NCI-H1436 treated with DMSO at 0.1 percent for 48 hours (cell line): ENCODE measurements around the gene WIPF2.

Experiments
- DNase-seq: peaks from one replicate; lab custom pipeline; 2025; lab: John Stamatoyannopoulos, UW

WIPF2 gene

DNA sequence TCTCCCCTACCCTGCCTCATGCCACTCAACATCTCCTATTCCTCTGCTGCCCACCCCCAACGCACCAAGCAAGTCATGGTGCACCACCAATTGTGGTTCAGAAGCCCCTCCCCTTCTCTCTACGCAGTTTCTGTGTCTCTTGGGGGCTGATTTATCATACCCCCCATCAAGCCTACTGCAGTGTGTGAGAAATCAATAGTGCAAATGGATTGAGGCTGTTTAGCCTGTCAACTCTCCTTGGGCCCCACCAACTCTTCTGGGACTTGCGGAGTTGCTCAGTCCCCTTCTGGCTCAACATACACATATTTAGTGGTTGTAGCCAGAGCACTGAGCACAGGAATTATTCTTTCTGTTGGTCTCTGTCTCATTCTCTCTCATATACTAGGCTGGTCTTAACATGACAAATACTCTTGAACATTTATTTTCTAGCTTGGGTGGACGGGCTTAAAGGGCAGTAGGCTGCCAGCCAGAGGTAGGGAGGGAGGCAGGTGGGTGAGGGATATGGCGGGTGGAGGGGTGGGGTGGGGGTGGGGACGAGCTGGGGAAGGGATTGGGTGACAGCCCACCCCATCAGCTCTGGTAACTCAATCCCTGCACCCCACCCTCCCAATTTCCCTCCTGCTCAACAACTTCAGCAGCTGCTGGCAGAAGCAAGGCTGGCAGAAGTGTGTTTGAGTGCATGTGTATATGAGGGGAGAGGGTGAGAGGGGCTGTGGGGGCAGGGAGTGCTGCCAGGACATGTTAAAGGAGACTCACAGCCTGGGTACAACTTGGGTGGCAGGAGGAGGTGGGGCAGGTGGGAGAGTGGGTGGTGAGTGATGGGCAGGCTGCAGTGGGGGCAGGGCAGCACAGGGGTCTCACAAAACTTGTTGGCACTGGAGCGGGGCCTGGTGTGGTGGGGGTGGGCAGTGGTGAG, 94.8 kb downstream of the WIPF2 start:
- DNase-seq, result peak; percentile 64

DNA sequence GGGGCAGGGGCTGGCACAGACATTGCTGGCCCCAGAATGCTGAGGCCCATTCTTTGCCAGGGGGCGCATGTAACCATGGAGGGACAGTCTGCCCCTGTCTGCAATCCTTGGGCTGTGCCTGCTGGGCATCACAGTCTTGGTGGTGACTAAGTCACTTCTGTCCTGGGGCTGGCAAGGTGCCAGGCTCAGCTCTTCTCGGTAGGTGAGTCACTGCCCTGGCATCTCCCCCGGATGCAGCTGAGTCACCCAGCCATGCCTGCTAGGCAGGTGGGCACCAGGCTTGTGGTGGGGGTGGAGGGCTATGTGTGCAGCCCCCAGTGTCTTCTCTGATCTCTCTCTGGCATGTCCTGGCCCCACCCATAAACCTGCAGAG, 95.5 kb downstream of the WIPF2 start:
- DNase-seq, result peak; percentile 82

DNA sequence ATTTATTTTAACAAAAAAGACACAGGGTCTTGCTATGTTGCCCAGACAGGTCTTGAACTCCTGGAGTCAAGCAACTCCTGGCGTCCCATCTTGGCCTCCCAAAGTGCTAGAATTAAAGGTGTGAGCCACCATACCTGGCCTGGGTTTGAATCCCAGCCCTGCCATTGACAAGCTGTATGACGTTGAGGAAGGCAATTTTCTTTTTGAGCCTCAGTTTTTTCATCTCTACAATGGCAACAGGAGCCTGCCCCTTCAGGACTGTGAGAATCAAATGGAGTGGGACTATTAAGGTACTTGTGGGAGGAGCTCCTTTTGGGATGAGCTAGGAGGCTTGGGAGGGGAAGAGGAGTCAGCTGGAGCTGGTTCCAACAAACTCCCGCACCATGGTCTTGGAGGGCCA, 96.1 kb downstream of the WIPF2 start:
- no peak for DNase-seq

DNA sequence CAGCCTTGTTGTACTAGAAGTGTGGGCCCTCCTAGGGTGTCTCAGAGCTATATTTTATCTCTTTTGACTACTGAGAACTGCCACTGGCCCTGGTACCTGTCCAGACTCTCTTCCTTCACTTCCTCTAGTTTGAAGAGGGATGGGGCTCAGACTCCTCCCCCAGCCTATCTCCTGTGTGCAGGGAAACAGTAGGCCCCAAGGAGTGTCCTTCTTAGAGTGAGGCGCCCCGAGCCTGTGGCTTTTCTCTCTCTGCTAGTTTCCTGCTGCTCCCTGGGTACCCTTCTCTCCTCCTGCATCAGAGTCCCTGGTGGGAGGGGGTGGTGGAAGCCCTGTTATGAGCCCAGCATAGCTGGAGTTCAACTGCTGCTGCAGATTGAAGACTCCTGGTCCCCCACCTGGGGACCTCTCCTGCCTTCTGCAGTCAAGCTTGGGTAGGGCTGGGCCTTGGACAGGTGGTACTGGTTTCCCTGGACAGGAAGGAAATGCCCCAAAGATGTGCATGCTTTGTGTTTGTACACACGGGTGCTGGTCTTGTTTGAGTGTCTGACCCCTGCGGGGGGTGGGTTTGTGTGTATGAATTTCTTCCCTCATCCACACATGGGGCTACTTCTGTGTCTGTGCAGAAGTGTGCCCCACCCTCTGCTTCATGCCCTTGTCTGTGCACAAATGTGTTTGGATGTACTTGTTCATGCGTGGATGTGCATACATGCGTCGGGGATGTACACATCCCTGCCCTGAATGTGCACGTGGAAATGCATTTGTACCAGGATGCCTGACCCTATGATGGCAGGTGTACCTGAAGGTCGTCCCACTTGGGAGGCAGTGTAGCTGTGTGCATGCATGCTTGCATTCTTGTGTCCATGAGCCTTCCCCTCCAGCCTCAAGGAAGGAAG, 96.8 kb downstream of the WIPF2 start:
- DNase-seq, result no peak

DNA sequence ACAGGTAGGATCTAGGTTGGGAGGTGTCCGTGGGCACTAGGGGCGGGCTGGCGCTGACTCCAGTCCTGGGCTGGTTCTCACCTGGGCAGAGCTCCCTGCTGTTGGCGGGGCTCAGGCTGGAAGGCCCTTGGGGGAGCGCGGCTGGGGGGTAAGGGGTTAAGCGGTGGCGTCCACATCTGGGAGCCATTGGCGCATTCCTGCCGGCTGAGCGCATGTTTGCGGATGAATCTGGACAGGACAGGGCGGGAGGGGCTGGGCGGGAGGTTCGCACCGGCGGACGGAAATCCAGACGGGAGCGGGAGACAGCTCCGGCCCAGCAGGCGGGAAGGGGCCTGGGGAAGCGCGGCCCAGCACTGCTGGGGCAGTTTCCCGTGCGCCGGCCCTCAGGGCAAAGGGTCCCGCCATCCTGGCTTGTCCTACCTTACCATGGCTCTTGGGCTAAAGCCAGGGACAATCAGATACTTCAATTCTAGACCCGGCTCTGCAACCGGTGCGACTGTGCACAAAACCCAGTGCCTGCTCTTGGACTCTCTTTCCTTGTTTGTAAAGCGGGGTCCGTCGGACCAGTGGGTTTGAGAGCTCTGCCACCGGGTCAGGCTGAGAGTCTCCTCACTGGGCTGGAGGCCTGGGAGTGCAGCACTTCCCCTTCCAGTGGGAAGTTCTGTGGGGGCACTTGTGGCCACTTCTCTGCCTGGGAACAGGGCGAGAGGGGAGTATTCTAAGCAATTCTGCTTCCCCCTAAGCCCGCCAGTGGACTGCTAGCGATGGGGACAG, 97.7 kb downstream of the WIPF2 start:
- no peak for DNase-seq

DNA sequence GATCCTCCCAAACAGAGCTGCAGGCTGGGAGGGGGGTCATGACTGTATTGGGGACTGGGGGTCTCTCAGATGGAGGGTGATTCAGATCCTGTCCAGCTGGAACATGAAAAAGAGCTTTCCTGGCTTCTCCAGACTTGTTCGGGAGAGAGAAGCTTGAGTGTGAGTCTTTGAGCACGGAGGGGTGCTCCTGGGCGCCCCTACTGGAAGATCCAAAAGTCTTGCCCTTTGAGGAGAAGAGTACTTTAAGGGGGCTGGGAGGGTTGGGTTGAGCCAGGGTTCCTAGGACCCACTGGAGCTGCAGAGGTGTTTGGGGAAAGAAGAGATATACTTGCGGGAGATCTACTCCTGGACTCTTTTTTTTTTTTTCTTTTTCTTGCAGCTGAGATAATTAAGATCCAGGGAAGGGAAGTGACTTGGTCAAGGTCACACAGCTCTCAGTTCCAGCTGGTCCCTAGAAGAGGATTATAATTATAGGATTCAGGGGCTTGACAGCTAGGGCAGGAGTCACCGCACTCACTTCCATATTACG, 98.3 kb downstream of the WIPF2 start:
- DNase-seq, result no peak

DNA sequence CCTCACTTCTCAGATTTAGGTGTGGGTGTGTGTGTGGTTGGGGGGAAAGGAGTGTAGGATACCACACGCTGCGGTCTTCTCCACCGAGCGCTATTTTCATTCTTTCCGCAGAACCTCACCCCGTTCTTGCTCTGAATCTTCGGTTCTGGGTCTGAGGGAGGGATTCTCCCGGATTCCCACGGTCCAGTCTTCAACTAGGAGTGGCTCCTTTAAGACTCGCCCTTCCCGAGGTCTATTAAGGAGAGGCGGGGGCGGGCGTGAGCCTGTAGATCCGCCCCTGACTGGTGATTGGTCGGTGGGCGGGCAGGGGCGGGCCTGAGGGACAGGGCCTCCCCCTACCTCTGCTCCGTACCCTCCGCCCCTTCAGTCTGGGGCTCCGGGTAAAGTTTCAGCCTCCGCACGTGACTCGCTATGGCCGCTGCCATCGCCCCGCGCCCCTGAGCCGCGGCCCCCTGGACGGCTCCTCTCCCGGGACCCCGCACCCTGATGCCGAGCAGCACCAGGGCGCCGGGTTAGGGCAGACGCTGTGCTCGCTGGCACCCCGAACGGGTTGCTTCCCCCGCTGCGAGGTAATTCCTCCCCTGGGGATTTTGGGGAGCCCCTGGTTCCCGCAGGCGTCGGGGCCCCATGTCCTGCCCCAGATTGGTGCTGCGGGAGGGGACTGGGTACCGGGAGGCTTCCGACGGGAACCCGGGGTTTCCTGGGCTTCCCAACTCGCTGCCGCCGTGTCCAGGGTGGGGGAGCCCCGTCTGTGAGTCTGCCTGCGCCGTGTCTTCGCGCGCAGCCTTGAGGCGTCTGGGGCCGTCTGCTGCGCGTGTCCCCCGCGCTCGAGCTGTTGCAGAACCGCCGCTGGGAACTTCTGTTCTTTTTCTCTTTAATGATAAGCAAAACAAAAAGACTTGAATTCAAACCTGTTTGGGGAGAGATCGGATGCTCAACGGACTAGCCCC, 99.1 kb downstream of the WIPF2 start:
- DNase-seq, result peak; percentile 85

DNA sequence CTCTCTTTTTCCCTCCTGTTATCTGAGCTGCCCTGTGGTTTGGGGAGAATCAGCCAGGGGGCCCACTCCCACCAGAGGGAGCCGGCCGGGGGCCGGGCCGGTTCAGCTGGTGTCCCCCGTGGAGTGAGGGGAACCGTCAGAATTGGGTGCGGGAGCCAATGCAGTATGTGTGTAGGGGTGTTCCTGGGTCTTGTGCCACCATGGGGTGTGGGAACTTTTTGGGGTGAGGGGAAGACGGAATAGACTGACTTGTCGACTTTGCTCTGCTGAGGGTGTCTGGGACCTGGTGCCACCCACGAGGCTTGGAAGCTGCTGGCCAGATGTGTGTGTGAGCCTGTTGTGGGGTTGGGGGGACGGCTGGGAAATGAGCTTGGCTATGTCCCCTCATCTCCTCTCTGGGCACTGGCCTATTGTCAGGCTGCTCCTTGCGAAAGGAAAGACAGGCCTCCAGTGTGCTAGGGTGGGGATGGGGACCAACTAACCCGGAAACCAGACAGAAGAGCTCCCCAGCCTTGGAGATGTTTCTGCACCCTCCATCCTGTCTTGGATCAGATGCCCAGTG, 99.8 kb downstream of the WIPF2 start:
- no peak for DNase-seq

DNA sequence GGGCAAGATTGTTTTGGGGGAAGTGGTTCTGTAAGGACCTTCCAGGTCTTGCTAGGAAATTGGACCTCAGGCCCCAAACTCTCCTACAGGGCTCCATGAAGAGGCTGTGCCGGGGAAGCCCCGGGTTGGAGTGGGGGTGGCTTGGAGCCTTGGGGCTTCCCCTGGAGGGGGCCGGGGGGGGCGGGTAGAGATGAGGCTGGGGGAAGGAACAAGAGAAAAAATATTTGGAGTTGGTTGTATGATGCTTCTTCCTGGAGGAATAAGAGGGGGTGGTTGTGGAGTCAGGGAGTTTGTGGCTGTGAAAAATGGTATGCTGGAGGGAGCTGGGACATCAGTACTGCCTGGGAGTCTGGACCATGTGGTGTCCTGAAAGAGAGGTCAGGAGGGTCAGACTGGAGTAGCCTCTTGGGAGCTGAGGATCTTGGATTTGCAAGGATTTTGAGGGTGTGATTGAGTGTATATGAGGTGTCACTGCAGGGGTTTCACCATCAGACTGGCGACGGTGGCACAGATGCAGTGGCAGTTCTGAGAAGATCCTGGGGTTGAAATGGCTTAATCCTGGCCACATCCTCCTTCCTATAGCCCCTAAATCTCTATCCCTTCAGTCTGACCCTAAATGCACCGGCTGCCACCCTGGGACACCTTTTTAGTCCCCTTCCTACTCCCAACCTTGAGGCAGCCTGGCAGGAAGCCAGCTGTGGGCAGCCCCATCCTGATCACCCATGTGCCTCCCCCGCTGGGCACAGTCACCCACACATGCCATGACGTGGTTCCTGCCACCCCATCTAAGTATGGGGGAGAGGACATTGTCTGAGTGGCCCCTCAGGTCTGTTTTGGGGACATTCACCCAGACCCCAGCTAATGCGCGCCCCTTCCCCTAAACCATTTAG, 100.8 kb downstream of the WIPF2 start:
- DNase-seq, result no peak

DNA sequence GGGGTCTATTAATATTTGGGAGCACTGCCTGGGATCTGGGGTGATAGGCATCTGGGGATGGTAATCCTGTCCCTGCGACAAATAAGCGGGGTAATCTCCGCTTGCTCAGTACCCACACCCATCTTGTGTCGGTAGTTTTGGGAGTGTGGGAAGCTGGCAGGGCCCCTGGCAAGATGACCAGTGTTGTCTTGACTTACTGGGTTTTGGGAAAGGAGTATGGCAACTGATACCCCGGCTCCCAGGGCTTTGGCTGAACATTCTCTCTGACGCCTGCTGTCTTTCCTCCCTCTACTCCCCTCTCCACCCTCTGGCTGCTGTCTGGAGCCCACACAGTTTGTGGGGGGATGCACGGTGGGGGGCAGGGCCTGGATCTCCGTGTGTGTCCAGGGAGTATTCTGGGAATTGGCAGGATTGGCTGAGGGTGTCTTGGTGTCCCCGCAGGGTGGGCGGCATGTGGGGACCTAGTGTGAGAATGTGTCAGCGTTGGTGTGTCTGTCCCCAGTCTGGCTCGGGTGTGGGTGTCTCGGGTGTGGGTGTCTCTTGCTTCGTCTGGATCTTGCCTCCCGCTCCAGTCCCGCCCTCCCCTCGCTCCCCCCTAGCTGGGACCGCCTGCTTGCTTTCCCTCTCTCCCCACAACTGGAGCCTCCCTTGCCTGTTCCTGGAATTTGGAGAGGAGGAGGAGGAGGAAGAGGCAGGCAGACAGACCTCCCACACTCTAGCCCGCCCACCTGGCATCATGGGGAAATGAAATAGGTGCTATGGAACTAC, 101.8 kb downstream of the WIPF2 start:
- no peak for DNase-seq

DNA sequence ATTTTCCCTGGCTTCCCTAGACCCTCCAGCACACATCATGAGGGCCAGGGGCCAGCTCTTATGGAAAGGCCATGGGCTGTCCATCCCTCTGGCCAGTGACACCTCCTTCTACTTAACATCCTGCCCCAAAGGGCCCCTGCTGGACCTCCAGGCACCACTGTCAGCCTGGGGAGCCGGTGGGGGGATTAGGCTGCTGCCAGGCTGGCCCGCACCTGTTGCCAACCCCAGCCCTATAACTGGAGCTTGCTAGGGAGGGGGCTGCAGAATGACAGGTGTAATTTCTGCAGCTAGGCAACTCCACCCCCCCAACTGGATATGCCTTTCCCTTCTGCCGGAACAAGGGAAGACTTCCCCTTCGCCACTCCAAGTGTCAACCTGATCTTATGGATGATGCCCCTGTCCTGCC, 102.4 kb downstream of the WIPF2 start:
- DNase-seq, result no peak

DNA sequence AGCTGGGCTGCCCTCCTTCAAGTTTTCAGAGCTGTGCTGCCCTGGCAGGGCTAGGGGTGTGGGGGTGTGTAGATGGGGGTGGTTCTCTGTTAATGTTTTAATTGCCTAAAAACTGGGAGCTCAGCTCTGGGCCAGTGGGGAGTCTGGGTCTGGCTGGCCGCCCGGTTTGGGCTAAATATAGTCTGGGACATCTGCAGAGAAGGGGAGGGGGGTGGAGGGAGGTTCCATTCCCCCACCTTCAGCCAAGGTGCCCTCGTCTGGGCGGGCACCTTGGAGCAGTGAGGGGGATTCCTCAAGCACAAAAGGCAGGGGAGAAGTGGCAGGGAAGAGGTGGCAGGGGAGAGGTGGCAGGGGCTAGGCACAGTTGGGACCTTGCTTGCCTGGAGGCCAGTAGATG, 102.9 kb downstream of the WIPF2 start:
- no peak for DNase-seq

DNA sequence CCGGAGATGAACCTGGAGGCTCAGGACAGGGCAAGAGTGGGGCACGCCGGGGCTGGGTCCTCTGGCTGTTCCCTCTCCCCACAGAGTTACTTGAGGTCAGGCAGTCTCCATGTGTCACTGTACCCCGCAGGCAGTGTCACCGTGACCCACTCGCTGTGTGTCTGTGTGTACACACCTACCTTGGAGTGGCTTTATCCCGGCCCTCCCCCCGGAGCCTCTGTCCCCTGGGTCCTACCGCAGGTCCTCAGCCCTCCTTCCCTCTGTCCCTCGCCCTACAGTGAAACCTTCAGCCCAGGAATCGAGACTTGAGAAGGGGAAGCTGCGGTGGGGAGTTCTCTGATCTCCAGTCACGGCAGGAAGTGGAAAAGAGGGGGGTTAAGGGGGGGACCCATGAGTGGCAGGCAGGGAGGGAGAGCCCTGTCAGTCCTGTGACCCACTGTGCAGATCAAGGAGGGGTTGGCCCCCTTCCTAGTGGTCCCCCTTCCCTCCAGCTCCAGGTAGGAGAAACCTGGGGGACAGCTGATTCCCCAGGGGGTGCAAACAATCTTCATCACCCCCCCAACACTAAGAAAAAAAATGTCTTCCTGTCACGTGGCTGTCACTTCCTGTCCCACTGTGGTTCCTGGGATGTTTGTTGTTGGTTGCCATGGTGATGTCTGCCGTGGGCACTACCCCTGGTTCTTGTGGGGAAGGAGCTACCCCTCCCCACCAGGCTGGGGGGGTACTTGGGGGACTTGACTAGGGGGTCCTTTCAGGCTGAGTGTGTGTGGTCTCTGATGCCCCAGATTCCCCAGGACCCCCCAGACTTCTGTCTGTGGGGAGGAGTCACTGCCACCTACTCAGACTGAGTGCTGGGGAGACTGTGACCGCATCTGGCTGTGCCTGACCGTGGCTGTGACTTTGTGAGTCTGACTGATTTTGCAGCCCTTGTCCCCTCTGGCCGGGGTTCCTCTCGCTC, 103.5 kb downstream of the WIPF2 start:
- DNase-seq, result no peak

DNA sequence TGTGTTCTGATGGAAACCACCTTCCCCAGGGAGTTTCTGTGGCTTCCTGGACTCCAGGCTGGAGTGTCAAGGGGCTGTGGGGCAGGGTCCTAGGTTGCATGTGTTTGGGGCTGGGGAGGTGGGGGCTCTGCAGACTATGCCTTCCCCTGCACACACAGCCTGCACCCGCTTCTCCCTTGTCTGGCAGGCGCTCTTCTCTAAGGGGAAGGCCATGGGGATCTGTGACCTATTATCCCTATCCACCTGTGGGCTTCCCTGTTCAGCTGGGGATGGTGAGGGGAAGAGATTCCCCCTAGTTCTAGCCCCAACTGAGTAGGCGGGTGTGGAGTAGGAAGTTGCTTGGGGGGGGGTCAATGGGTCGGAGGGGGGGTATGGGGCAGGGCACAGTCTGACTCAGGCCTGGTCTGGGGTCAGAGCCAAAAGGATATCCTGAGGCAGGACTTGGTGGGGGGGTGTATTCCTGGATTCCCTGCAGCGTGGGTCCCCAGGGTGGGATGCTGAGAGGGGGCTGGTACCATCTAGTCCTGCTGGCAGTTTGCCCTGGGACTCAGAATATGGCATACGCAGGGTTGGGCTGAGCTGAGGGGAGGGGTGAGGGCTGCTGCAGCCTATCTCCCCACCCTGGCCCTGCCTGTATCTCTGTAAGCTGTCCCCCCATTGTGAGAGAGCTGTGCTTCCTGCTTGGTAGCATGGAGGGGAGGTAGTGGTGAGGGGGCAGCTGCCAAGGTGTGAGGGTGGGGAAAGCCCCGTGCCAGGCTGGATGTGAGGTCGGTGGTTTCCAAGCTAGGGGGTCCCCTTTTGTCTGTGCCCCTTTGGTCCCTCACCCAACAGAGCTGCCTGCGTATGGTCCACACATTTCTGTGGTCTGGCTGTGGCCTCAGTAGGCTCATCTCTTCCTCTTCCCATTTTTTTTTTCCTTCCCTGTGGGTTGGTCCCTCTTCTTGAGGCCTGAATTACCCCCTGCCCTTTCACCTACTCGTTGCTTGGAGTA, 104.6 kb downstream of the WIPF2 start:
- no peak for DNase-seq

DNA sequence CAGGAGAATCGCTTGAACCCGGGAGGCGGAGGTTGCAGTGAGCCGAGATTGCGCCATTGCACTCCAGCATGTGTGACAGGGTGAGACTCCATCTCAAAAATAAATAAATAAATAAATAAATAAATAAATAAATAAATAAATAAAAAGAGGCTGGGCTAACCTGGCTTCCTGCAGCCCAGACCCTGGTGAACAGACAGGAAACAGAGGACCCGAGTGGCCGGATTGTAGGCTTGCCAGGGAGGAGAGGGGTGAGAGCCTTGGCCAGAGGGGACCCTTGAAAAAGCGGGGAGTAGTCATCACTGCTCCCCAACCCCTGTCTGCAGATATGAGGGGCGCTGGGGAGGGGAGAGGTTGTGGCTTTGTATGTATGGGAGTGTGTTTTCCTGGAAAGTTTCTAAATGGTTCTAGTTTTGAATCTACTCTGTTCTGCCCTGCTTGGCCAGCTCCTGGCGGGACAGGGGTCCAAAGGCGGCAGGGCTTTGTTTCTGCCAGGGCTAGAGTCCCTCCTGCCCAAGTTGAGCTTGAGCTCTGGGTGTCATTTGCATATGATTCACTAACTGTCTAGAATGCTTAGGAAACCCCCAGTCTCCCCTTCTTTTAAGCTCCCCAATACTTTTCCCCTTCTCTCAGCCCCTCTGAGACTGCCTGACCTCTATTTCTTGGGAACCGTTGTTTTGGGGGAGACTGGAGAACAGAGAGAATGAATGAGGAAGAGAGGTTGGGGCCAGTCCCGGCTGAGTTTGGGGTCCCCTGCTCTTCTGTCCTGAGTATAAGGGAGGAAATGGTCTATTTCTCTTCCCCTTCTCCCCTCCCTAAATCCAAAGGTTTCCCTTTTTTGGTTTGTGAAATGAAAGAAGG, 106.3 kb downstream of the WIPF2 start:
- DNase-seq, result no peak
